ENCODE data around the gene TBC1D22A. TPM values are rescaled to one million over a fixed set of nuclear protein-coding genes. Genes with fewer than 3 reads are reported as not detected.

TBC1D22A gene
- total RNA-seq, 1 experiment from 2014 or later = 7.2 TPM

DNA sequence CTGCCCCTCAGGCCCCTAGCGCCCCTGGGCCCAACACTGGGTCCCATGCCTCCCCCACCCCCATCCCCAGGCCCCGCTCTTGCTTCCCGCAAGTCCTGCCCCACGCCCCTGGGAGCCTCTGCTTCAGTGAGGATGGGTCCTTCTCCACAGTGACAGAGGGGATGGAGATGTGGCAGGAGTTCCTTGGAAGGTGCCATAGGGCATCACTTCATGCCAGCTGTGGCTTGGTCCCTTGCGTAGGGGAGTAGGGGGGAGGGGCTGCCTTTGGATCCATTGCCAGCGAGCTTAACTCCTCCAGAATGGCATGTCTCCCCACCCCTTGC, 9.5 kb upstream of the TBC1D22A start:
- DNase-seq (ENCODE audit: low read depth) = no peak

DNA sequence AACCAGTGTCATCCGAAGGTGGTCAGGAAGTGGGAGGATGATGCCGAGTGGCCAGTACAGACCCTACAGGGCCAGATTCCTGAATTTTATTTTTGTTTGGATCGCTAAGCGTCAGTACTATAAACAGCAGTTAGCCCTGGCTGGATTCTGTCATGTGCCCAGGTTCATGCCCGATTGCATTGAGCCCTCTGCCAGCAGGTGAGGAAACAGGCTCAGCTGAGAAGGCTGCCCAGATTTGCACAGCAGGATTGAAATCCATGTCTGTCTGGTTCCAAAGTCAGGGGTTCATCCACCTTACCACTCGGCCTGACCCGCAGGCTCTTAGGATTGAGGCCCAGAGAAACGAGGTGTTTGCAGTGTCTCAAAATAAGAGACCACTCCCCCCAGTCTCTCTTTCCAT, 9.1 kb upstream of the TBC1D22A start:
- no peak for DNase-seq (ENCODE audit: low read depth)

DNA sequence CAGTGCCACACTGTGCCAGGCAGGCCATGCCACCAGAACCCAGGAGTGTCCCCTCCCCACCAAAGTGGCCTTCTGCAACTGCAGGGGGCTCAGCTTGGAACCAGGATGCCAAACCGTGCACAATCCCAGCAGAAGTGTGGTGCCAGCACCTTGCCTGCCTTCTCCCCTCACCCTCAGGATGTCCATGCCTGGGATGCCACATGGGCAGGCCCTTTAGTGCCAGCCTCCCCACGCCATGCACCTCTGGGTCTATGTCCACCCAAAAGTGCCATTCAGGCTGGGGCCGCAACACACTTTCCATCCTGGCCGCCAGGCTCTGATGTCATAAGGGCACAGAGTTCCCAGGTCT, 8.7 kb upstream of the TBC1D22A start:
- no peak for DNase-seq (ENCODE audit: low read depth)

DNA sequence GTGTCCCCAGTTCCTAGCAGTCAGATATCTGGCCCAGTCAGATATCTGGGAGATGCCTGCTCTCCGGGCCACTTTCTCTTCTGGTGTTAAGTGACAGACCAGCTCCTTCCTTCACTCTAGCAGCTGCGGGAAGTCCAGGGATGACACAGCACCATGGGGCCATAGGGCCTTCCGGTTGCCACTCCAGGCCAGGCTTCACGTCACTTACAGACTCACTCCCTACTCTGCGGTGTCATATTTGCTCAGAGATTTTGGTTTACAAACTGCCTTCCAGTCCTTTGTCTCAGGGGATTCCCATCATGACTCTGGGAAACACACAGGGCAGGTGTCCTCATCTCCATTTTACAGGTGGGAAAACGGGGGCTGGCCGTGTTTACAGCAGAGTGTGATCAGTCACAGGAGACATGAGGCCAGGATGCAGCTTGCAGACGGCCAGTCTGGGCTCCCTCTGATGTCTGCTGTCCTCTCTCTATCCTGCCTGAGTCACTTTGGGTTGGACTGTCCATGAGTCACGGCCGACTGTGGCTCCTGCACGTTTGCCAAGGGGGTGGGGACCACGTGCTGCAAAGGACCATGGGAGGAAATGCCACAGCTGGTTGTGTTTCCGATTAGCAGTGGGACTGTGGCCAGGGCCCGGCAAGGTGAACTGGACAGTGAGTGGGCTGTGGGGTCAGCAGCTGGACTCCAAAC, 8.2 kb upstream of the TBC1D22A start:
- peak; percentile 98 for DNase-seq (ENCODE audit: low read depth)

DNA sequence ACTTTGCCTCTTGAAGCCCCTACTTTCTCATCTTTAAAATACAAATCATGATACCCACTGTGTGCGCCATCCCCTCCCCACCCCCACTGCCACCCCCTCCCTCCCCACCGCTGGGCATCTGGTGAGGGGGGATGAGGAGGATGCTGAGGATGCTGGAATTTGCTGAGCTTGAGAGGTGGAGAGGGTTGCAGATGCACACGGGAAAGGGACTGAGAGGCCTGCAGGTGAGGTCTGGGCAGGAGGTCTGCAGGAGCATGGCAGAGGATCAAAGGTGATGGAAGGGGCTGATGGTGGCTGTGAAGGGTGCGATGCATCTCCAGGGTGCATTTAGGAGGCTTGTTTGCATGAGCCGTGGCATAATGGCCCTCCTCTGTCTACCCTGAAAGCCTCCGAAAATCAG, 7.6 kb upstream of the TBC1D22A start:
- no peak for DNase-seq (ENCODE audit: low read depth)

DNA sequence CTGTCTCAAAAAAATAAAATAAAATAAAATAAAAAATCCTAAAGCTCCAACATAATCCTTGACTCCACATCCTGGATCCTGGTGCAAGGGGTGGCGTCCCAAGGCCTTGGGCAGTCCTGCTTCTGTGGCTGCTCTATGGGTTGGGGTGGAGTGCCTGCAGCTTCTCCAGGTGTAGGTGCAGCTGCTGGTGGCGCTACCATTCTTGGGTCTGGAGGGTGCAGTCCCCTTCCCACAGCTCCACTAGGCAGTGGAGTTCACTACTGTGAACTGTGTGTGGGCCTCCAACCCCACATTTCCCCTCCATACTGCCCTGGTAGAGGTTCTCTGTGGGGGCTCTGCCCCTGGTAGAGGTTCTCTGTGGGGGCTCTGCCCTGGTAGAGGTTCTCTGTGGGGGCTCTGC, 6.9 kb upstream of the TBC1D22A start:
- DNase-seq (ENCODE audit: low read depth) = no peak

GRCh38 chr22:46756097-46756496, 6.4 kb upstream of the TBC1D22A start:
- DNase-seq (ENCODE audit: low read depth) = no peak

- DNase-seq (ENCODE audit: low read depth) = no peak
Observed at GRCh38 chr22:46757104-46757503, 5.3 kb upstream of the TBC1D22A start.

DNA sequence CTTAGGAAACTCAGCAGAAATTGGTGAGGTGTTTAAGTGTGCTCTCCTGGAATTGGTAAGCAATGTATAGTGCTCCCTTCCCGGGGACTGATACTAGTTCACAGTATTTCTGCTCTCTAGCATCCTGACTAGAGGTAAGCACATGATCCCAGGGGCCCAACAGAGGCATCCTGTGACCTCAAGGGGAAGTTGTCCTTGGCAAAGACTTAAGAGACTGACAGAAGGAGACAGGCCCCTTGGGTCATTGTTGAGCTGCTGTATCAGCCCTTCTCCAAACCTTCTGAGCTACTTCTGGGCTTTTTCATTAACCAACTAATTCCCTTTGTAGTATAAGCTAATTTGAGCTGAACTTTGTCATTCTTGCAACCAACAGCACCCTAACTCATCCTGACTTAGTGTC, 4.3 kb upstream of the TBC1D22A start:
- DNase-seq (ENCODE audit: low read depth) = no peak

DNA sequence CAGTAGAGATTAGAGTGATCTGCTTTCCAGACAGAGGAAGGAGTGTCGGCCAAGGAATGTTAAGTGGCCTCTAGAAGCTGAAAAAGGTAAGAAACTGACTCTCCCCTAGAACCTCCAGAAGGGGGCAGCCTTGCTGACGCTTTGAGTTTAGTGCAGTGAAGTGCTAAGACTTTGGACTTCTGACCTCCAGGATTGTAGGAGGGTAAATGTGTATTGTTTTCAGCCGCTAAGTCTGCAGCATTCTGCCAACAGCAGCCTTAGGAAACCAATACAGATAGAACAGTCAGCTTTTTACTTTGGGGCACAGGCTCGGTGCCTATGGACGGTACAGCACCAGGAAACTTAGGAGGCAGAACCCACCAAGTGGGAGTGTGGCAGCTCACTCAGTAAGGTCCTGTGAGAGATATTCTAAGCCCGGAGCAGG, 3.6 kb upstream of the TBC1D22A start:
- peak; percentile 60 for DNase-seq (ENCODE audit: low read depth)

DNA sequence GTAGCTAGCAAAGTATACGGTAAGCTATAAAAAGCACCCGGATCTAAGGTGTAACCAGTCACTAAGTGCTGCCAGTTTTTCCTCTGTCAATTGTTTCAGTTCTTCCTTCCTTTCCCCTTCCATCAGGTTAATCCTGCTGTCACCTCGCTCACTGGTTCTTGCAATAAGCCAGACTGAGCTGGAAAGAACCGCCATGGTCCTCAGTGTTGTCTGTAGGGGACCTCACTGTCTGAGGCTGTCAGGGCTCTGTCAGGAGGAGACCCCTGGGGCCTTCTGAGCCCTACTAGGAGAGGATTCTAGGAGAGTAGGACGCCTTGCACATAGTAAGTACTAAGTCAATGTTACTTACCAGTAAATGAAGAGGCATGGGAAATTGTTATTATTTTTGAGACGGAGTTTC, 1.4 kb upstream of the TBC1D22A start:
- no peak for DNase-seq (ENCODE audit: low read depth)

DNA sequence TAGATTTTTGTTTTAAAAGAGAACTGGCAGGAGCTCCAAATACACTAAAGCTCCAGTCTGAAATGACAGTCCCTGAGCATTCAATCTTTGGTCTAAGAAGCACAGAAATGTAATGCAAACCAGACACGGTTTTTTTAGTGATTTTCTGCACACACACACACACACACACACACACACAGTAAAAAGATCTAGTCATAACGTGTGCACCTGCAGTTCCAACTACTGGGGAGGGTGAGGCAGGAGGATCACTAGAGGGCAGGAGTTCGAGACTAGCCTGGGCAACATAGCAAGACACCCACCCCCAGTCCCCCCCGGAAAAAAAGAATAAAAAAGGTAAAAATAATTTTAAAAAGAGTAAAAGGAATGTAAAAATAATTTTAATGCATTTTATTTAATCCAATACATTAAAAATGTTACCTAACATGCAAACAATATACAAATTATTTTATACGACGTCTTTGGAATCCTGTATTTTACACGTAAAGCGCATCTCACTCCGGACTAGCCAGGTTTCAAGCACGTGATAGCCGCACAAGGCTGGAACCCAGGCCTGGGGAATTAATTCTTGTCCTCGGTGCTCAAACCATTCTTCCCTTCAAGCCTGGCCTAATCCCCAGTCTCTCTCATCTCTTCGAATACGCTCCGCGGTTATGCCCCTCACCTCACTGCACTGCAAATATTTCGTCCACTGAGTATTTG, 762 bp upstream of the TBC1D22A start:
- no peak for DNase-seq (ENCODE audit: low read depth)

DNA sequence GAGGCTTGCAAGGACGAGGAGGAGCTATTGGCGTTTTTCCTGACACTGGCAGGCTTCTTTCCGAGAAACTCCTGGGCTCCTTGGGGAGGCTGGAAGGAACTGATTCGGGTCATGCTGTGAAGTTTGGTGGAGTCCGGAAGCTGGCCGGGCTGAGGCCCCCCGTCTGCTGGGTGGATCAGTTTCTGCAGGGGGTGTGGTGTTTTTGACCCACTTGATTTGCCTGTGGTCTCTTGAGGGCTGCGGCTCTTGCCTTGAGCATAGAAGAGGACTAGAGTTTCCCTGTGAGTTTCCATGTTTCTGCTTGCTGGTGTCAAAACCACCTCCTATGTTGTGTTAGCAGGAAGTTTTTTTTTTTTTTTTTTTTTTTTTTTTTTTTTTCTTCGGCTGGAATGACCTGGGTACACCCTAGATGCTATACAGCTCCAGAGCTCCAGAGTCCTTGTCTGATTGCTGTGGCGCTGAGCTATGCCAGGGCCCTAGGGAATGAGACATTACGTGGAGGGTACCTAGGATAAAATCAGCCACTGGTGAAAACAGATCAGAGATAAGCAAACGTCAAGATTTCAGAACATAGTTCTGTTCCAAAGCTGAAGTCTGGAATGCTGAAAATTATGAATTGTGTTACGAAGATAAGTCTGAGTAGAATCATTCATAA, 728 bp downstream of the TBC1D22A start:
- no peak for DNase-seq (ENCODE audit: low read depth)

- no peak for DNase-seq (ENCODE audit: low read depth)
Observed at GRCh38 chr22:46764140-46764680, 1.8 kb downstream of the TBC1D22A start.

GRCh38 chr22:46764779-46765485, 2.5 kb downstream of the TBC1D22A start:
- no peak for DNase-seq (ENCODE audit: low read depth)

- no peak for DNase-seq (ENCODE audit: low read depth)
Observed at GRCh38 chr22:46766611-46767010, 4.2 kb downstream of the TBC1D22A start.

DNA sequence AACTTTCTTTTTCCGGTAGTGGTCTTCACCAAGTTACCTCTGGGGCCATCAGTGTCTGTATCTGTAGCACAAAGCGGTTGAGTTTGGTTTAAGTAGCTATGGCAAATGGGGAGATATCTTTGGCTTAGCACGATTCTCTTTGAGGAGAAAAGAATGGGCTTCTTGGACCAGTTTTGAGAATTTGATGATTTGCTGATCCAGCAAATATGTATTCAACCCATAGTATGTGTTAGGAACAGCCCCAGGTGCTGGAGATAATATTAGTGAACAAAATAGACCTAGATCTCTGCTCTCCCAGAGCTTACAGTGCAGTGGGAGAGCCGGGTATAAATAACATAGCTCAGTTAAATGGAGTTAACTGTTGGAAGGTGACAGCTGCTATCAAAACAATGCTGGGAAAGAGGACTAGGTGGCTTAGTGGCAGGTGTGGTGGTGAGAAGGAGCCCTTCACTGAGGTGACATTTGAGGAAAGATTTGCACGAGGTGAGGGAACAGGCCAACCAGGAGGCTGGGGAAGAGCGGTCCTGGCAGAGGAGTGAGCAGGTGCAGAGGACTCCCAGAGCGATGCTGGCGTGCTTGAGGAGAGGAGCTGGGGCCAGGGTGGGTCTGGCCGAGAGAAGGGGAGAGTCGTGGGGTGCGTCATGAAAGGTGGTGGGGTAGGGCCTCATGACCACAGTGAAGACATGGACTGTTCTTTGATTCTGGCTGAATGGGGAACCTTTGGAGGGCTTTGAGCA, 5.0 kb downstream of the TBC1D22A start:
- no peak for DNase-seq (ENCODE audit: low read depth)

DNA sequence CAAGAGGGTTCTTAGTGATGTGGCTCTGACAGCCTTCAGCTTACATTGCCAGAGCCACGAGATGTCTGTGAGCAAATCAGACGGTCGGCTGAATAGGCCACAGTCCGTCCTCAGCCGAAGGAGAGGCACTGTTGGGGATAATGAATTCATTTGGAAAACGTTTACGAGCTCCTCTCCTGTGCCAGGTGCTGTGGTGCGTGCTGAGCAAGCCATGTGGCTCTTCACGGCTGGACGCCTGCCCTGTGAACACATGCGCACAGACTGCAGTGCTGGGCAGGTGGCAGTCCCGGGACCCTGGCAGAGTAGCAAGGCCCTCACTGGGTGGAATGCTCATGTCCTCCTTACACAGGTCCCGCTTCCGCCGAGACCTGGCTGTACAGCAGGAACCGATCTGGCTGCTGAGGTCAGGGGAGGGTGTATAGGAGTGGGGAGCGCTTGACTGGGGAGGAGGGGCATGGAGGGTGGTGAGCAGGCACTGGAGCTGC, 6.8 kb downstream of the TBC1D22A start:
- no peak for DNase-seq (ENCODE audit: low read depth)

DNA sequence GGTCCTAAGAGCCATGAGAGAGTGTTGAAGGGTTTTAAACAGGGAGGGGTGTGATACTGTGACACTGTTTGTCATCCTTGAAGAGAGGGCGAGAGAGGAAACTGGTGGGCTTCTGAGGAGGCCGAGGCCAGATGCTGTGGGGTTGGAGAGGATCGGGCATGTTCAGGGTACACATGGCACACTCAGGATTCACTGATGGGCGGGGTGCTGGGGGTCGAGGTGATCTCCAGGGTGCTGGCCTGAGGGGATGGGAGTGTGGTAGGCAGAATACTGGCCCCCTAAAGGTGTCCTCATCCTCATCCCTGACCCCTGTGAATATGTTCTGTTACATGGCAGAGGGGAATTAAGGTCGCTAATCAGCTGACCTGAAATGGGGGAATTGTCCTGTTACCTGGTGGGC, 7.3 kb downstream of the TBC1D22A start:
- no peak for DNase-seq (ENCODE audit: low read depth)

DNA sequence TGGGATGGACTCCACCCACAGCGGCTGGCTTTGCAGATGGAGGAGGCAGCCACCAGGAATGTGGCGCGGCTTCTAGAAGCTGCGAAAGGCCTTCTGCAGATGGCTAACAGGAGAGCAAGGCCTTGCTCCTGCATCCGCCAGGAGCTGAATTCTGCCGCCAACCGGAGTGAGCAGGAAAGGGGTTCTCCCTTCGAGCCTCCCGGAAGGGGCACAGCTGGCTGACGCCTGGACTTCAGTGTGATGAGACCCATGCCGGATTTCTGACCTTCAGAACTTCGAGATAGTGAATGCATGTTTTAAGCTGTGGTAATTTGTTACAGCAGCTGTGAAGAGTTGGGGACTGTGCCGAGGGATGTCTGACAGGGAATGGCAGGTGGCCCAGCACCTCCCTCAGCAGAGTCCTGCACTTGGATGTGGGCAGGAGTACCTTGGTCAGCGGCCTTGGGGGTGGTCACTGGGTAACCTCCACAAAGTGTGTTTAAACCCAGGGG, 7.7 kb downstream of the TBC1D22A start:
- DNase-seq (ENCODE audit: low read depth) = no peak

- DNase-seq (ENCODE audit: low read depth) = no peak
Observed at GRCh38 chr22:46770726-46771125, 8.3 kb downstream of the TBC1D22A start.

Data from RPMI7951 (cell line).